Adipocyte (in vitro differentiated cells): ENCODE measurements around the gene ABLIM1.

ENCODE experiments used
- DNase-seq: peaks from one replicate; pipeline ENCODE4 v3.0.0-alpha.2; 2015; ENCODE audit warnings: low read depth
- H3K27me3 ChIP-seq: replicated peaks from 2 replicates; pipeline ENCODE4 v1.7.0; 2013; ENCODE audit warnings: mild to moderate bottlenecking, low read length, moderate library complexity; ENCODE audit not compliant: control insufficient read depth, insufficient read depth
- H3K36me3 ChIP-seq: 2 replicates; pipeline ENCODE4 v1.7.0; 2013; ENCODE audit warnings: low read length, mild to moderate bottlenecking, moderate library complexity; ENCODE audit not compliant: control insufficient read depth, insufficient read depth, severe bottlenecking
- H3K4me1 ChIP-seq: 2 replicates; pipeline ENCODE4 v1.7.0; 2013; ENCODE audit warnings: mild to moderate bottlenecking, low read length, moderate library complexity; ENCODE audit not compliant: control insufficient read depth, insufficient read depth
- H3K4me3 ChIP-seq: 2 replicates; pipeline ENCODE4 v1.7.0; 2013; ENCODE audit warnings: mild to moderate bottlenecking, low read length, moderate library complexity
- H3K9ac ChIP-seq: 2 replicates; pipeline ENCODE4 v1.7.0; 2013; ENCODE audit warnings: mild to moderate bottlenecking, low read length, moderate library complexity
- H3K9me3 ChIP-seq: 2 replicates; pipeline ENCODE4 v1.7.0; 2013; ENCODE audit warnings: mild to moderate bottlenecking, low read length, moderate library complexity; ENCODE audit not compliant: control insufficient read depth

ABLIM1 gene

GRCh38 chr10:114491933-114492332, 166.1 kb downstream of the ABLIM1 start:
- H3K36me3 ChIP-seq = peaks cover 8% of the 10 kb centered on the region
- H3K4me1 ChIP-seq = peaks cover 4% of the 10 kb centered on the region
- H3K9me3 ChIP-seq = no peaks in the 10 kb centered on the region
- H3K9ac ChIP-seq = no peak overlapping the region
- H3K4me3 ChIP-seq = no peak overlapping the region
- DNase-seq = no peak
- no peaks in the 10 kb centered on the region for H3K27me3 ChIP-seq

GRCh38 chr10:114491419-114491818, 166.7 kb downstream of the ABLIM1 start:
- H3K4me1 ChIP-seq = peaks cover 4% of the 10 kb centered on the region
- no peaks in the 10 kb centered on the region for H3K27me3 ChIP-seq
- no peak for DNase-seq
- no peak overlapping the region for H3K4me3 ChIP-seq
- no peak overlapping the region for H3K9ac ChIP-seq
- H3K36me3 ChIP-seq = peaks cover 8% of the 10 kb centered on the region
- no peaks in the 10 kb centered on the region for H3K9me3 ChIP-seq

GRCh38 chr10:114489521-114490310, 168.4 kb downstream of the ABLIM1 start:
- Histone ChIP-seq H3K9me3 (peaks cover 8% of the 10 kb centered on the region), H3K4me1 (peaks cover 4% of the 10 kb centered on the region), H3K4me3 (no peak overlapping the region), H3K27me3 (no peaks in the 10 kb centered on the region), H3K9ac (no peak overlapping the region), H3K36me3 (peaks cover 9% of the 10 kb centered on the region)
- no peak for DNase-seq

- peaks cover 8% of the 10 kb centered on the region for H3K36me3 ChIP-seq
- no peaks in the 10 kb centered on the region for H3K27me3 ChIP-seq
Observed at GRCh38 chr10:114487815-114488536, 170.1 kb downstream of the ABLIM1 start.

GRCh38 chr10:114486938-114487814, 170.9 kb downstream of the ABLIM1 start:
- Histone ChIP-seq H3K27me3 (no peaks in the 10 kb centered on the region), H3K36me3 (peaks cover 8% of the 10 kb centered on the region), H3K9ac (no peak overlapping the region), H3K4me1 (peaks cover 24% of the 10 kb centered on the region), H3K9me3 (peaks cover 8% of the 10 kb centered on the region), H3K4me3 (no peak overlapping the region)
- no peak for DNase-seq

More at GRCh38 chr10:114487815-114488536, 170.1 kb downstream of the ABLIM1 start:
- H3K4me3 ChIP-seq = no peak overlapping the region
- peaks cover 16% of the 10 kb centered on the region for H3K4me1 ChIP-seq
- H3K9me3 ChIP-seq = peaks cover 8% of the 10 kb centered on the region
- DNase-seq = no peak
- H3K9ac ChIP-seq = no peak overlapping the region

GRCh38 chr10:114485696-114486400, 172.2 kb downstream of the ABLIM1 start:
- Histone ChIP-seq H3K9ac (no peak overlapping the region), H3K27me3 (no peaks in the 10 kb centered on the region), H3K4me3 (no peak overlapping the region), H3K4me1 (peaks cover 20% of the 10 kb centered on the region), H3K36me3 (peaks cover 8% of the 10 kb centered on the region), H3K9me3 (peaks cover 8% of the 10 kb centered on the region)
- DNase-seq = peak; percentile 29

GRCh38 chr10:114483575-114483974, 174.5 kb downstream of the ABLIM1 start:
- no peak overlapping the region for H3K4me3 ChIP-seq
- H3K9me3 ChIP-seq = peaks cover 8% of the 10 kb centered on the region
- no peak overlapping the region for H3K9ac ChIP-seq
- H3K36me3 ChIP-seq = peaks cover 8% of the 10 kb centered on the region
- peaks cover 33% of the 10 kb centered on the region for H3K4me1 ChIP-seq
- DNase-seq = no peak
- H3K27me3 ChIP-seq = no peaks in the 10 kb centered on the region

GRCh38 chr10:114482480-114483304, 175.4 kb downstream of the ABLIM1 start:
- no peak overlapping the region for H3K9ac ChIP-seq
- no peaks in the 10 kb centered on the region for H3K27me3 ChIP-seq
- no peak overlapping the region for H3K4me3 ChIP-seq
- no peak for DNase-seq
- H3K4me1 ChIP-seq = peaks cover 37% of the 10 kb centered on the region
- peaks cover 8% of the 10 kb centered on the region for H3K9me3 ChIP-seq
- peaks cover 8% of the 10 kb centered on the region for H3K36me3 ChIP-seq

GRCh38 chr10:114481055-114481454, 177.0 kb downstream of the ABLIM1 start:
- H3K9ac ChIP-seq = no peak overlapping the region
- H3K27me3 ChIP-seq = no peaks in the 10 kb centered on the region
- H3K4me1 ChIP-seq = peaks cover 48% of the 10 kb centered on the region
- H3K36me3 ChIP-seq = peaks cover 8% of the 10 kb centered on the region
- no peak for DNase-seq
- H3K4me3 ChIP-seq = no peak overlapping the region
- H3K9me3 ChIP-seq = peaks cover 8% of the 10 kb centered on the region

GRCh38 chr10:114479836-114480235, 178.2 kb downstream of the ABLIM1 start:
- H3K9me3 ChIP-seq = peaks cover 1% of the 10 kb centered on the region
- peaks cover 48% of the 10 kb centered on the region for H3K4me1 ChIP-seq
- H3K4me3 ChIP-seq = no peak overlapping the region
- H3K9ac ChIP-seq = no peak overlapping the region
- H3K36me3 ChIP-seq = peaks cover 1% of the 10 kb centered on the region
- no peaks in the 10 kb centered on the region for H3K27me3 ChIP-seq
- DNase-seq = no peak
